NCI-H1092 treated with DMSO at 0.1 percent for 48 hours (cell line): ENCODE measurements around the gene APOL1.
"Not testable (repeated sequence)": the region's sequence is repeated elsewhere in the genome, so short reads cannot be mapped to it uniquely, and the experiment has no call there.

Experiments used
- DNase-seq: peaks from one replicate; lab custom pipeline; 2025; lab: John Stamatoyannopoulos, UW

The APOL1 gene

DNA sequence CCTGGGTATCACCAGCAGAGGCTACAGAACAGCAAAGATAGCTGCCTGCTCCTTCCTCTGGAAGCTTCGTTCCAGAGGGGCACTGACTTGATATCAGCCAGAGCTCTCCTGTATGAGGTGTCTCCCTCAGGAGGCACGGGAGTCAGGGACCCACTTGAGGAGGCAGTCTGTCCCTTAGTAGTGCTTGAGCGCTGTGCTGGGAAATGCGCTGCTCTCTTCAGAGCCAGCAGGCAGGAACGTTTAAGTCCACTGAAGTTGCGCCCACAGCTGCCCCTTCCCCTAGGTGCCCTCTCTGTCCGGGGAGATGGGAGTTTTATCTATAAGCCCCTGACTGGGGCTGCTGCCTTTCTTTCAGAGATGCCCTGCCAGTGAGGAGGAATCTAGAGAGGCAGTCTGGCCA lies 18.3 kb downstream of the APOL1 start:
- DNase-seq = not testable (repeated sequence)

DNA sequence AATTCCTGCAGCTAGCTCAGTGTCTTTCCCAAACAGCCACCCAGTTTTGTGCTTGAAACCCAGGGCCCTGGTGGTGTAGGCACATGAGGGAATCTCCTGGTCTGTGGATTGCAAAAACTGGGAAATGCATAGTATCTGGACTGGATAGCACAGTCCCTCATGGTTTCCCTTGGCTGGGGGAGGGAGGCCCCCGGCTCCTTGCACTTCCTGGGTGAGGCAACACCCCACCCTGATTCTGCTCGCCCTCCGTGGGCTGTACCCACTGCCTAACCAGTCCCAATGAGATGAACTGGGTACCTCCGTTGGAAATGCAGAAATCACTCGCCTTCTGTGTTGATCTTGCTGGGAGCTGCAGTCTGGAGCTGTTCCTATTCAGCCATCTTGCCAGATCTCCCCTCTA lies 19.0 kb downstream of the APOL1 start:
- DNase-seq = not testable (repeated sequence)

DNA sequence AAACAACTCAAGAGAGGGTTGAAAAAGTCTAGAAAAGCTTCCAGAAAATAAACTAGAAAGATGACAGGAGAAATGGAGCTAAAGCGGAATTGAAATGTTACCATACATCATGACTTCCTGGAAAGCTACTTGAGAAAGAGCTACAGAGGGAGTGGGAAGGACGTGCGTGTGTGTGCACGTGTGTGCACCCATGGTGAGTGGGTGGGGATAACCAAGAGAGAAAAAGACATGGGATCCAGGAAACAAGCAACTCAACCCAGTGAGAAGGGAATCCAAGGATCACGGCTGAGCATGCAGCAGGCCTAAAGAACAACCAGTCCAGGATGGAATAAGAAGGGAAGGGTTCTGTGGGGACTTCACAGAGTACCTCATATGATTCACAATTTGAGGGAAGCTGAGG lies 21.6 kb downstream of the APOL1 start:
- no peak for DNase-seq

DNA sequence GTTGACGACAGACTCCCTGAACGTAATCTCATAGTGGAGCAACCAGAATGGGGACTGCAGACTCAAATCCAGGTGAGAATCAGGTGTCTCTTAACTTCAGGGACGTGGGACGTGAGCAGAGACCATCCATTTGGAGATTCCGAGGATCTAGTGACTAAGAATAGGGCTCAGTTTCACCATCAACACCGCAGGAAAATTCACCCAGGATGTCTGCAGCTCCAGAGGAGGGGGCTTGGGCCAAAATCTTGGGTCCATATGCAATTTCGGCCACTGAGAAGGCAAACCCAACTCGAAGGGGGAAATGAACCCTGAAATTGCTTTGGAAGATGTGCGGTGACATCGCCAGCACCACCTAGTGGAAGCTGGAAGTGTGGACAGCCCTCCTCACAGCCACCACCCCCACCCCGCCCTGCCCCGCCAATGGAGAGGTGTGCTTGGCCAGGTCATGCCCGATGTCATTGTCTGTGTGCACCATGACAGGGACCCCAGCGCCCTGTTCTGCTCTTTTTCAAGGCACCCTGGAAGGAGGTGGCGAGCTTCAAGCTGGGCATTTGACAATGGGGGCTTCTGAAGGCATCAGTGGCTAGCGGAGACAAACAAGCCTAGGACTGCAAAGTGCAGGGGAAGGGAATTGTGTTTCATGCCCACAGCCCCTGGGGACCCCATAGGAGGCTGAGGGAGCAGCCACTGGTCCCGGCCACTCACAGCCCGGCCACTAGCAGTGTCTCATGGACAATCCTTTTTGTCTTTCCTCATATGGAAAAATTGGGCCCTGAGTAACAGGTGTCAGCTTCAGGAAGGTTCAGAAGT lies 24.8 kb downstream of the APOL1 start:
- DNase-seq = peak; percentile 38

DNA sequence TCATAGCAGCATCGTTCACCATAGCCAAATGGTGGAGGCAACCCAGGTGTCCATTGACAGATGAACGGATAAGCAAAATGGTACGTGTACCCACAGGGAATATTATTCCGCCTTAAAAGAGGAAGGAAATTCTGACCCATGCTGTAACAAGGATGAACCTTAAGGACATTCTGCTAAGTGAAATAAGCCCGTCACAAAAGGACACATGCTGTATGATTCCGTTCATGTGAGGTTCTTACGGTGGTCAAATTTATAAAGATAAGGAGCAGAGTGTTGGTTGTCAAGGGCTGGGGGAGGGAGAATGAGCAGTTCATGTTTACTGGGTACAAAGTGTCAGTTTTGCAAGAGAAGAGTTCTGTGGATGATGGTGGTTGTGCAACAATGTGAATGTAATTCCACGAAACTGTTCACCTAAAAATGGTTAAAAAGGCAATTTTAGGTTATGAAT lies 26.3 kb downstream of the APOL1 start:
- DNase-seq = no peak

DNA sequence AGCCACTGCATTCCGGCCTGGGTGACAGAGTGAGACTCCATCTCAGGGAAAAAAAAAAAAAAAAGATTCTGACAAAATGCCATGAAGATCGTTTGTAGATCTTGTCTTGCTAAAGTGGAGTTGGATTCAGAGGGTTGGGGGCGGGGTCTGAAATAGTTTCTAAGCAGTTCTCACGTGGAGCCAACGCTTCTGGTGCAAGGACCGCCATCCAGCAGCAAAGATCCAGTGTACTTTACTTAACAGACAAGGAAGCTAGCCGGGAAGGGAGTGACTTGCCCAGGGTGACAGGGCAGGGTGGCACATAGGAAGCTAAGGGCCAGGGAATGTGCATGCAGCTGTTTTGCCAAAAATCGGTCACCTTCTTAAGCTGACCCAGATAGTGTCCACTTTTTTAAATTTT lies 27.4 kb downstream of the APOL1 start:
- DNase-seq = no peak

DNA sequence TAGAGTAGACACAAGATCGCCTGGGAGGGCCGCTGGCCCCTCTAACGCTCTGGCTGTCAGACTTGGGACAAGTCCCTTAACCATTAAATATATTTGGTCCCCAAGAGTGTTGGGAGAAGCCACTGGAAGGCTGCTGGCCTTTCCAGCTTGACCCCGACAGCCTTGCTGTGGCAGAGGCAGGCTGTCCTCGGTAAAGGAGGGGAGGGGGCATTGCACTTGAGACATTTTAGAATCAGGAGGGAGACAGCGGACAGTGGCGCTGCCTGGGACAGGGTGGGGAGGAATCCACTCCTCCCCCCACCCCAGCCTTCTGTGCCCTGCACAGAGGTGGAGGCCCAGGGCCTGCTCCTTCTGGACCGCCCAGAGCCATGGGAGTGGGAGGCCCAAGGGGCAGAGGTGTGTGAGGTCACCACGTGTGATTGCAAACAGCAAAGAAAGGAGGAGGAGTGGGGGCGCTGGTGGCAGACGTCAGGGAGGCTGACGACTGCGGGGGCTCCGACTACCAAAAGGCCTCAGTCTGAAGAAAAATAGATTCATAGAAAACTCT lies 28.9 kb downstream of the APOL1 start:
- DNase-seq = no peak

DNA sequence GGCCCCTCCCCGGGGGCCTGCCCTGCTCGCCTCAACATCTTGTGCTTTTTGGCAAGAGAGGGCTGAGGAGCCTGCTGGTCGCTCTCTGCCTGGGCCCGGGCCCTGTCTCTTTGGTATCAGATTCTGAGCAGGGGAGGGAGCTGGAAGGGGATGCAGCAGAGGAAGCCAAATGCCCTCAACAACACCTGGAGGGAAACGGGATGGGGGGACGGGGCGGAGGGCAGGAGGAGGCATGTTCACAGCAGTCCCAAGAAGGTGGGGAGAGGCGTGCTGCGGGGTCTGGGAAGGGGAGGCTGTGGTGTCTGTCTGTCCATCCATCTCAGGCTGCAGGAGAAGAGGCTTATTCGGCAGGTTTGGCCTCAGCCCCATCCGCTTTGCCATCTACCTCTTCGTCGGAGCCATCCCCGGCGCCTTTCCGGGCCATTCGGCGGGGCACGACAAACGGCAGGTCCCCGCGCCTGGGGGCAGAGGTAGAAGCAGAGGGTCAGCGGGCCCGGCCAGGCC lies 29.4 kb downstream of the APOL1 start:
- DNase-seq = no peak

DNA sequence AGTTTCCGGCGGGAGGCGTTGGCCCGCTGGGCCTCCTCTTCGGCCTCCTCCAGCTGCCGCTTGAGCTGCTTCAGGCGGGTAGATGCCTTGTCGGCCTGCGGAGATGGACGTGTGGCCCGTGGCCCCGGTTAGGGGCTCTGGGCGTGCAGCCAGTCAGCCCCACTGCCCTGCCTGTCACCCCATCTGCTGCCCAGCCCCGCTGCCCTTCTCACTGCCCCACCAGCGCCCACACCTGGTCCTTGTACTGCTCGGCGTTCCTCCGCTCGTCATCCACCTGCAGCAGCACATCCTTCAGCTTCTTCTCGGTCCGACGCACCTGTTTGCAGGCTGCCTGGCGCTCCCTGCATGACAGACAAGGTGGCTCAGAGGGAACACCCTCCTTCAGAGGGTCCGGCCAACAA lies 31.2 kb downstream of the APOL1 start:
- no peak for DNase-seq

DNA sequence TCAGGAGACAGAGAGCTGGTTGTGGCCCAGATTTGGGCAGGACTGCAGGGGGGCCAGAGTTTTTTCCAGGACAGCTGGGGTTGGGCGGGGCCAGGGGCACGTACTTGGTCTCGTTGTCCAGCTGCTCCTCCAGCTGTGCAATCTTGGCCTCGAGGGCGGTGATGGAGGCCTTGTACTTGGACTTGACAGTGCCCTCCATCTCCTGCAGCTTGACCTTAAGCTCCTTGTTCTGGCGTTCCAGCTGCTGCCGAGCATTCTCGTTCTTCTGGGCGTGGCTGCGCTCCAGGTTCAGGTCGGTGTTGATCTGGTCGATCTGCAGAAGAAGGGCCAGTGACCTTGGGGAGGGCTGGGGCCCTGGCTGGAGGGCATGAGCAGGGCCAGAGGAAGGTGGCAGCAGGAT lies 32.1 kb downstream of the APOL1 start:
- no peak for DNase-seq

DNA sequence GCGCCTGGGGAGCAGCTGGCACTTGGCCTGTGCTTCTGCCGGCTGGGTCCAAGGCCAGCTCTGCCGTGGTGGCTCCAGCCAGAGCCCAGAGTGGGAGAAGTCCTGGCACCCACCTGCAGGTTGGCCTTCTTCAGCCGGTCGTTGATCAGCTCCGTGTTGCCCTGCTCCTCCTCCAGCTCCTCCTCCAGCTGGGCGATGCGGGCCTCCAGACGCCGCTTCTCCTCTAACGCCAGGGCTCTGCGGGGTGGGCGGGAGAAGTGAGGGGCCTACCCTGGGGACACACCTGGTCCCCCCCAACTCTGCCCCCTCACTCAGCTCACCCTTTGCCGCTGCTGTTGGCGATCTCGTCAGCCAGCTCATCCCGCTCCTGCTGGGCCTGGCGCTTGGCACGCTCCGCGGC lies 32.6 kb downstream of the APOL1 start:
- DNase-seq = no peak

DNA sequence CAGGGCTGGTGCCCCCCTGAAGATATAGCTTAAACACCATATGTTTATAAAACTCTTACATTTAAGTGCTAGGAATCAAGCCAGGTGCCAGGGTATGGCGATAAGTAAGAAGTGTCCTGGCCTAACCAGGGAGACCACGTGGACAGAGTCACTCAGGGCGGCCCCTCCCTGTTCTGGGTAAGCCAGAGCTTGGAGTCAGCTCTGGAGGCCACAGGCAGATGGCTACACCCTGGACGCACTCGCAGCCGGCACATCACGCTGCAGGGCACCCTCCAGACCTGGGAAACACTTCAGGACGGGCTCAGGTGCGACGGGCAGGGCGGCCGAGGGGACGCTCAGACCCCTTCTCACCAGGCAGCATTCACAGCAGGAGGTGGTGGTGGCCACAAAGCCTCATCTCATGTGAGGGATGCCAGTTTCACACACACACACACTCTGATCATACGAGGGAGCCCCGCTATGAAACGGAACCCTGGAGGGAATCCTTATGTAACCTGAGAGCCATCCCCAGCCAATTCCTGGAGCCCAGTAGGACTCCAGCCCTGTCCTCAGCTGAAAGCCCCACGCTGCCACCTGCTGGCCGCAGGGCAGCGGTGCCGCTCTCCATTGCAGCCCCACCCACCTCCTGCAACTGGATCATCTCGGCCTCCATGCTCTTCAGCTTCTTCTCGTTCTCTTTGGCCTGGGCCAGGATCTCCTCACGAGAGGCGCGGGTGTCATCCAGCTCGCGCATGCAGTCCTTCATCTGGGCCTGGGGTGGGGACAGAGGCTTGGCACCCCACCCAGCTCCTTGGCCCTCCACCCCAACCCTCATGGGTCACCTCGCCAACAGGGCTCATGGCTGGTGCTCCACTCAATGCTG lies 33.4 kb downstream of the APOL1 start:
- DNase-seq = peak; percentile 29

DNA sequence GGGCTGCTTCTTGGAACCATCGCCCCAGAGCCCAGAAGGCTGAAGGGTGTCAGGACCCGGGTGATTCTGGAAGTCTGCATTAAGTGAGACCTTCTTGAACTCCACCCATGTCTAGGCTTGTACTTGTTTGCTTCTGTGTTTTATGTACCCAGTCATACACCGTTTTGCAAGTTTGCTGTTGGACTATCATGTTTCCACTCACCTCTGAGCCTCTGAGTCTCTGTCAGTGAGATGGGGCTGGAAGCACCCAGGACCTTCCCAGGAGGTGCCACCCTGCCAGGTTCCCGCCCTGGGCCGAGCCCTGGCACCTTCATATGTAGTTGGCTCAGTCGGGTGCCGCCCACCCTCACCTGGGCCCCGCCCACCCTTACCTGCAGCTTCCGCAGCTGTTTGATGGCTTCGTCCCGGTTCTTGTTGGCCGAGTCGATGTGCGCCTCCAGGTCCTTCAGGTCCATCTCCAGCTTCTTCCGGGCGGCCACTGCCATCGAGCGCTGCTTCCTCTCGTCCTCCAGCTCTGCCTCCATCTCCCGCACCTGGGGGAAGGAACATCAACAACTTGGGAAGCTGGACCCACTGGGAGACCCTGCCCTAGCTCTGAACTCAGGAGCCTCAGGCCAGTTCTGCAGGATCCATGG lies 35.1 kb downstream of the APOL1 start:
- DNase-seq = no peak

DNA sequence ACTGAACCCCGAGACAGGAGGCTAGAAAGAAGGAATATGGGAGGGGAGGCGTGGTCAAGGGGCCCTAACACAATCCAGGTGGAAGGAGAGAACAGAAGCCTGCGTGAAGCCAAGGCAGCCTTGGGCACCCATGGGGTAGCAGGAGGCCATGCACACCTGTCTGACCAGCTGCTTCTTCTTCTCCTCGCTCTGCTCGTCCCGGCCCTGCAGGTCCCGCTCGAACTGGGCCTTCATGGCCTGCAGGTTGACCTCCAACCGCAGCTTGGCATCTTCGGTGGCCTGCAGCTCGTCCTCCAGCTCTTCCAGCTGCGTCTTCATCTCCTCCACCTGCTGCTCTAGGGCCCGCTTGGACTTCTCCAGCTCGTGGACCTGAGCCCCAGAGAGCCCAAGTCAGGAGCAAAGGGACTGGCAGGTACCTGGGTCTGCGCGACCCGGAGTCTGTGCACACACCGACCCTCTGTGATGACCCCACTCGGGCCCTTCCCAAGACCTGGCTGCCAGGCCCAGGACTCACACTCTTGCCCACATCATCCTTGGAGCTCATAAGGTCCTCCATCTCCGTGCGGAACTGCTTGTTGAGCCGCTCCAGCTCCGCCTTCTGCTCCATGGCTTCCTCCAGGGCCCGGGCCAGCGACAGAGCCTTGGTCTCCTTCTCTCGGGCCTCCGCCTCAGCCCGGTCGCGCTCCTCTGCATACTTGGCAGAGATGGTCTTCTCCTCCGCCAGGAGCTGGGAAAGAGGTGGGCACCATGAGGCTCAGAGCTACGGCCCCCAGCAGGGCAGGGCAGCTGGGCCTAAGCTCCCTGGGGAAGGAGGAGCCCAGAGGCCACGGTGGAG lies 35.9 kb downstream of the APOL1 start:
- DNase-seq = no peak

DNA sequence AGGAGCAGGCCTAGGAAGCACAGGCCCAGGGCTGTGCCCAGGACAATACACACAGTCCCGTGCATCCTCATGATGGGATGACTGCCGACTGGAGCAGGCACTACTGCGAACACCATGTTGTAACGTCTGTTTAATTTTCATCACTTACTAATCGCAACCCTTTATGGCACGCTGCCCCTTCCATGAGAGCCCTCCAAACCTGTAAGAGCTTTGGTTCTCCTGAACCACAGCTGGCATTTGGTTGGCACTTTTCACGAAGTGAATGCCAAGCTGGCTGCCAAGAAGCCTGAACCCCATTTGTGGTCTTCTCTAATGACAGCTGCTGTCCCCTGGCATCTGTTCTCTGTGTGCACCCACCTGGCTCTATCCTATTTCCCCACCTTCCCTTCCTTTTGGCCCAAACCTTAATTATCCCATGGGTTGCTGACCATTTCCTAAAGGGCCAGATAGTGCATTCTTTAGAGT lies 36.5 kb downstream of the APOL1 start:
- no peak for DNase-seq

DNA sequence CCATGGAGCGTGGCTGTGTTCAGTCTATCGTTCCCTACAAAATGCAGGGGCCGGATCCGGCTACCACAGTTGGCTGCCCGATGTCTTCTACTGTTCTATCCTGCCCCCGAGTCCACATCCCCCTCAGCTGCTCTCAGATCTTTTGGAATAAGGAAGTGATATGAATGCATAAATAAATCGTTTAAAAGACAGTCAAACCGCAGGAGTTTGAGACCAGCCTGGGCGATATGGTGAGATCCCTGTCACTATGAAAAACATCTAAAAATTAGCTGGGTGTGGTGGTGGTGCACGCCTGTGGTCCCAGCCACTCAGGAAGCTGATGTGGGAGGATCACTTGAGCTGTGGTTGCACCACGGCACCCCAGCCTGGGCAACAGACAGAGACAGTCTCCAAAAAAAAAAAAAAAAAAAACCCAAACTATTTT lies 37.0 kb downstream of the APOL1 start:
- not testable (repeated sequence) for DNase-seq

DNA sequence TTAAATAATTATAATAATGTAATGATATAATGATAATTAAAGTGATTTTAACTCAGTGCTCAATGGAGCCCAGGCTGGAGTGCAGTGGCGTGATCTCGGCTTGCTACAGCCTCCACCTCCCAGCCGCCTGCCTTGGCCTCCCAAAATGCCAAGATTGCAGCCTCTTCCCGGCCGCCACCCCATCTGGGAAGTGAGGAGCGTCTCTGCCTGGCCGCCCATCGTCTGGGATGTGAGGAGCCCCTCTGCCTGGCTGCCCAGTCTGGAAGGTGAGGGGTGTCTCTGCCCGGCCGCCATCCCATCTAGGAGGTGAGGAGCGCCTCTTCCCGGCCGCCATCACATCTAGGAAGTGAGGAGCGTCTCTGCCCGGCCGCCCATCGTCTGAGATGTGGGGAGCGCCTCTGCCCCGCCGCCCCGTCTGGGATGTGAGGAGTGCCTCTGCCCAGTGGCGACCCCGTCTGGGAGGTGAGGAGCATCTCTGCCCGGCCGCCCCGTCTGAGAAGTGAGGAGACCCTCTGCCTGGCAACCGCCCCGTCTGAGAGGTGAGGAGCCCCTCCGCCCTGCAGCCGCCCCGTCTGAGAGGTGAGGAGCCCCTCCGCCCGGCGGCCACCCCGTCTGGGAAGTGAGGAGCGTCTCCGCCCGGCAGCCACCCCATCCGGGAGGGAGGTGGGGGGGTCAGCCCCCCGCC lies 37.6 kb downstream of the APOL1 start:
- not testable (repeated sequence) for DNase-seq

DNA sequence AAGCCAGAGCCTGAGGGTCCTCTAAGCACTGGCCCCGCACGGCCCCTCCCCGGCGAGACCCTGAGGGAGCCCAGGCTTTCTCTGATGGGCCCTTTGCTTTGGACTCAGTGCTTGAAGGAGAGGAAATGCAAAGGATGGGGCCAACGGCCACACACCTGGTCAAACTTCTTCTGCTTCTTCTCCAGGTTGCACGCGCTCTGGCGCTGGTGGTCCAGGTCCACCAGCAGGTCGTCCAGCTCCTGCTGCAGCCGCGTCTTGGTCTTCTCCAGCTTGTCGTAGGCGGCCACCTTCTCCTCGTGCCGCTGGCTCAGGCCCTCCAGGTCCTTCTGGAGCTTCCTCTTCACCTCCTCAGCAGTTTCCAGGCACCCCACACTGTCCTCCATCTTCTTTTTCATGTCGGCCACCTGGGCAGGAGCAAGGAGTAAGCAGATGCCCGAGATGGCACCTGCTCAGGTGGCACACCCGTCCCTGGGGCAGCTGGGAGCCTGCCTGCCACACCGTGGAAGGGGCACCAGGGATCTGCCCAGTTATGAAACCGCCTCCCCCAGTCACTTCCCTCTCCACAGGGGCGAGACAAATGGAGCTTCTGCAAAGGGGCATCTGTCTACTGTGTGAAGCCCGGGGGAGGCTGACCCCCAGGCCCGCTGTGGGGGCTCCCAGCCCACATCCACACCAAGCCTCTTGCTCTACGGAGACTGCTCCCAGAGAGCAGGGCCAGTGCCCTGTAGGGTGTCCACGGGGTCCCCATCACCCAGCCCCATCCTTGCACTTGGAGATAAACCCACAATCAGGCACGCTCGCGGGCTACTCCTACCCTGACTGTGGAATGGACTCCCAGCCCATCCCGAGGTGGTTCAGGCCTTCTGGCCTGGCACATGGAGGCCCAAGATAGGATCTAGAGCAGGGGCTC lies 39.2 kb downstream of the APOL1 start:
- no peak for DNase-seq

DNA sequence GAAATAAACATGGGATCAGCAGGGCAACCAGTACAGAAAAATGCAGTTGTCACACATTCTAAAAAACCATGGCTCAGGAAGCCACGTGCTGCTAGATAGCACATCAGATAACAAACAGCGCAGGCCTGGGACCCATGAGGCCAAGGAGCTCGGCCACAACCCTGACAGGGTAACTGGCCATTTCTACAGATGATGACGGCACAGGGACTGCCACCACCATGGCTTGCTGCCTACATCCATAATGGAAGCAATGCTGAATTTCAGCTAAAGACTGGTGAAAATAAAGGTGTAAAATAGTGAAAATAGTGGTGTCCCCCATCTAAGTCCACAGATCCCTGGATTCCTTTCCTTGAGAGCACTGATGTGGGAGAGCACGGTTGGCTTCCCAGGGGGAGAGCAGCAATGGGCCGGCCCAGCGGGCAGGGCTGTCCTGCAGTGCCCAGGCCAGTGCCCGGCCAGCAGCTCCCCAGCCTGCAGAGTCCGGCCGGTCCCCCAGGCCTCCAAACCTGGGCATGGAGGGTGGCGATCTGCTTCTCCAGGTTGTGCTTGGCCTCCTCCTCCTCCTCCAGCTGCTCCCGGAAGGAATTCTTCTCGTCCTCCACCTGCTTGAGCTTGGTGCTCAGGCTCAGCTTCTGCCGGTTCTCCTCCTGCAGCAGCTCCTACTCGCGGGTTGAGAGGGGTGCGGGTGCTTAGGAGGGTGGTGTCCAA lies 40.0 kb downstream of the APOL1 start:
- no peak for DNase-seq
